Psoas muscle (tissue), 8 donors: ENCODE results near the gene SLC16A11. TPM values are rescaled to one million over a fixed set of nuclear protein-coding genes. Genes with fewer than 3 reads are reported as not detected.
"Not testable (repeated sequence)": the region's sequence is repeated elsewhere in the genome, so short reads cannot be mapped to it uniquely, and the experiment has no call there.

Experiments
- ATAC-seq, 4 donors: fragments of 200-7000 bp; cut with Tn5 transposase; one replicate each; pipeline ENCODE4 v1.9.1; 2020; ENCODE audit warnings: moderate library complexity in 3 of 4, mild to moderate bottlenecking in 2 of 4
- DNase-seq, 2 donors: peaks; one replicate each; pipeline ENCODE4 v3.0.0-alpha.2; 2020
- H3K27ac ChIP-seq: fragments of 200-600 bp; one replicate; pipeline ENCODE4 v1.8.0; 2022
- H3K27me3 ChIP-seq, 3 donors: fragments of 200-600 bp in 1 of 3; one replicate each; pipeline versions ENCODE4 v1.6.1 to v1.8.0; 2013 to 2022; ENCODE audit warnings: low read length in 2 of 3, mild to moderate bottlenecking in 2 of 3, moderate library complexity in 1 of 3; ENCODE audit not compliant: insufficient read depth in 3 of 3
- H3K36me3 ChIP-seq, 2 donors: fragments of 200-600 bp in 1 of 2; one replicate each; pipeline versions ENCODE4 v1.6.1 to v1.8.0; 2013 to 2022; ENCODE audit warnings: low read depth in 1 of 2, mild to moderate bottlenecking in 1 of 2, moderate library complexity in 1 of 2; ENCODE audit not compliant: insufficient read depth in 1 of 2
- H3K4me1 ChIP-seq: fragments of 200-600 bp; one replicate; pipeline ENCODE4 v1.8.0; 2022
- H3K4me3 ChIP-seq: fragments of 200-600 bp; one replicate; pipeline ENCODE4 v1.8.0; 2022; ENCODE audit warnings: mild to moderate bottlenecking
- H3K9me3 ChIP-seq: fragments of 200-600 bp; one replicate; pipeline ENCODE4 v1.8.0; 2022
- CTCF ChIP-seq: fragments of 200-600 bp; IDR thresholded peaks from one replicate; pipeline ENCODE4 v1.8.0; 2022; ENCODE audit warnings: antibody characterized with exemption
- WGBS, 3 donors: extraction: QIAGEN DNeasy Blood & Tissue Kit; methylation state at CpG; one replicate each; pipeline versions ENCODE4 v1.1.6 to v1.1.7; 2013; 5-methylcytosine and 5-hydroxymethylcytosine counted together
- intact Hi-C, 2 donors: fragments of 100-400 bp; cut with DNase I; formaldehyde crosslinking; loops; one replicate each; pipeline versions ENCODE4 v1.11.0 to v1.14.2; 2022
- long read RNA-seq, 2 donors: library from polyadenylated mRNA; unstranded; transcript quantifications; one replicate each; pipeline ENCODE4 v2.0.0, GENCODE V29; 2021
- polyA plus RNA-seq, 3 donors: library from polyadenylated mRNA; stranded (reverse); fragments of 200-250 nt; gene quantifications; one replicate each; pipeline ENCODE4 v1.2.3, GENCODE V29; 2013
- total RNA-seq, 4 donors: library from RNA; stranded (reverse); fragmentation: NEBNext Ultra II Directional in 2 of 4; extraction: Animal tissue kit (Norgen Biotek cat#: 25700) in 2 of 4; gene quantifications; one replicate each; pipeline versions ENCODE4 v1.2.1 to v1.2.4, GENCODE V29; 2021 to 2023
- donor health status: healthy with polysubstance abuse.
- donor health status: DM: no; HTN: no; CAD: no; lungs with moderate emphysema.
- donor health status: Bipolar disorder and iron deficiency.
- donor health status: healthy.
- donor health status: DM: yes; HTN: yes; CAD: no.
- donor health status: DM: no; HTN: no; CAD: no.
- donor health status: DM: no; HTN: no; CAD: no.
- donor health status: DM: yes; HTN: yes; CAD: no.

The SLC16A11 gene
- total RNA-seq (under 1 TPM in 2 of 4 donors, not detected in 2; 0.36 to 0.42 TPM), polyA plus RNA-seq (1 to 10 TPM in 1 of 3 donors, under 1 TPM in 2; 0.34 to 1.2 (median 0.77) TPM)
- long read RNA-seq, donor 1, result 0 reads
- long read RNA-seq, donor 2, result 0 reads

- peaks cover 21% of the 10 kb centered on the region for H3K4me1 ChIP-seq
- TF ChIP-seq CTCF, result no peak
- DNase-seq (peak; percentile 64 to 71), ATAC-seq (peak; percentile 17 to 58 (median 34))
- no peak within 1 kb of the TSS for H3K27ac ChIP-seq
- intact Hi-C loops, result no loop called here
- H3K36me3 ChIP-seq, result no peaks in the 10 kb centered on the region
- H3K9me3 ChIP-seq, result no peaks in the 10 kb centered on the region
- H3K4me3 ChIP-seq, result peak within 1 kb of the TSS; percentile 60
- H3K27me3 ChIP-seq, result peaks cover 0 to 29% (median 12%) of the 10 kb centered on the region in 3 donors
- WGBS, 3 donors, result 1 to 5% (median 2%) methylated on average over 35 to 58 of the region's 58 CpGs
Measured at GRCh38 chr17:7043497-7044198, at the start of gene SLC16A11. SLC16A11 (minus strand) TSS chr17:7044092; CDS start chr17:7043513, 579 bp downstream.

DNA sequence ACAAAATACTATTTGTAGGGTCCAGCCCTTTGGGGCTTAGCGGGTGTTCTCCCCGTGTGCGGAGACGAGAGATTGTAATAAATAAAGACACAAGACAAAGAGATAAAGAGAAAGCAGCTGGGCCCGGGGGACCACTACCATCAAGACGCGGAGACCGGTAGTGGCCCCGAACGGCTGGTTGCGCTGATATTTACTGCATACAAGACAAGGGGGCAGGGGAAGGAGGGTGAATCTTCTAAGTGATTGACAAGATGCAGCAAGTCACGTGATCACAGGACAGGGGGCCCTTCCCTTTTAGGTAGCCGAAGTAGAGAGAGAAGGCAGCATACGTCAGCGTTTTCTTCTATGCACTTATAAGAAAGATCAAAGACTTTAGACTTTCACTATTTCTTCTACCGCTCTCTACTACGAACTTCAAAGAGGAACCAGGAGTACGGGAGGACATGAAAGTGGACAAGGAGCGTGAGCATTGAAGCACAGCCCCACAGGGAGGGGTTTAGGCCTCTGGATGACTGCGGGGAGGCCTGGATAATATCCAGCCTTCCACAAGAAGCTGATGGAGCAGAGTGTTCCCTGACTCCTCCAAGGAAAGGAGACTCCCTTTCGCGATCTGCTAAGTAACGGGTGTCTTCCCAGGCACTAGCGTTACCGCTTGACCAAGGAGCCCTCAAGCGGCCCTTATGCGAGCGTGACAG lies 47.6 kb upstream of the SLC16A11 start:
- H3K4me3 ChIP-seq, ATAC-seq, DNase-seq, H3K27ac ChIP-seq, H3K36me3 ChIP-seq, intact Hi-C loops, H3K4me1 ChIP-seq, H3K9me3 ChIP-seq: not testable (repeated sequence)
- H3K27me3 ChIP-seq, result peaks cover 0 to 32% (median 2%) of the 10 kb centered on the region in 3 donors
- 39 to 62% (median 55%) methylated on average over 20 to 24 of the region's 28 CpGs for WGBS, 3 donors

- H3K4me3 ChIP-seq, intact Hi-C loops, H3K4me1 ChIP-seq, DNase-seq, ATAC-seq, H3K27ac ChIP-seq, H3K9me3 ChIP-seq, H3K36me3 ChIP-seq: not testable (repeated sequence)
- H3K27me3 ChIP-seq, result peaks cover 0 to 33% (median 0%) of the 10 kb centered on the region in 3 donors
- WGBS, 3 donors, result 87 to 90% (median 88%) methylated on average over 6 of the region's 6 CpGs
Measured at GRCh38 chr17:7089570-7089969, 45.7 kb upstream of the SLC16A11 start.

DNA sequence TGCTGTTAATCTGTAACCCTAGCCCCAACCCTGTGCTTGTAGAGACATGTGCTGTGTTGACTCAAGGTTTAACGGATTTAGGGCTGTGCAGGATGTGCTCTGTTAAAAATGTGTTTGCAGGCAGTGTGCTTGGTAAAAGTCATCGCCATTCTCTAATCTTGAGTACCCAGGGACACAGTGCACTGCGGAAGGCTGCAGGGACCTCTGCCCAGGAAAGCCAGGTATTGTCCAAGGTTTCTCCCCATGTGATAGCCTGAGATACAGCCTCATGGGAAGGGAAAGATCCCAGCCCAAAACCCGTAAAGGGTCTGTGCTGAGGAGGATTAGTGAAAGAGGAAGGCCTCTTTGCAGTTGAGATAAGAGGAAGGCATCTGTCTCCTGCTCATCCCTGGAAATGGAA lies 44.5 kb upstream of the SLC16A11 start:
- H3K4me3 ChIP-seq, H3K36me3 ChIP-seq, DNase-seq, ATAC-seq, H3K4me1 ChIP-seq, intact Hi-C loops, H3K9me3 ChIP-seq, H3K27ac ChIP-seq: not testable (repeated sequence)
- 49 to 65% (median 54%) methylated on average over 4 of the region's 4 CpGs for WGBS, 3 donors
- H3K27me3 ChIP-seq, result peaks cover 0 to 26% (median 0%) of the 10 kb centered on the region in 3 donors

DNA sequence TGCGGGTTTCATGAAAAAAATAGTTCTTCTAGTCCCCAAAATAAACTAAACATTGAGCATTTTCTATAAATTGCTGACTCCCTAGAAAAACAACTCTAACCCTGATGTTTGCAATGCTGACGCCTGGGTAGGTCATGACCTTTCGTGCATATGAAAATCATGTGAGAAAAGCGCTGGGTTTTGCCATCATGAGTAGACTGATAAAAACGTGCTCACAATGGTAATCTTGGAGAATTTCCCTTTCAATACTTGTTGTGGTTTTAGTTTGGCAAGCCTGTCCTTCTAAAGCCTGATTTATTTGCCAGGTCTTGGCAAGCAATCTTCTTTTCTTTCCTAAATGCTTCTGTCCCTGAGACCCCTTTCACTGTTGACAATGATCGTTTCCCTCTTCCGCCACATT lies 40.2 kb upstream of the SLC16A11 start:
- H3K27me3 ChIP-seq, result peaks cover 0 to 20% (median 3%) of the 10 kb centered on the region in 3 donors
- H3K4me1 ChIP-seq, result no peaks in the 10 kb centered on the region
- H3K9me3 ChIP-seq, result no peaks in the 10 kb centered on the region
- no peak for DNase-seq
- no peaks in the 10 kb centered on the region for H3K36me3 ChIP-seq
- H3K27ac ChIP-seq, result no peak overlapping the region
- H3K4me3 ChIP-seq, result no peak overlapping the region
- TF ChIP-seq CTCF, result no peak
- 38 to 42% (median 40%) methylated on average over 7 of the region's 7 CpGs for WGBS, 3 donors
- ATAC-seq, result no peak
- intact Hi-C loops, result no loop called here

DNA sequence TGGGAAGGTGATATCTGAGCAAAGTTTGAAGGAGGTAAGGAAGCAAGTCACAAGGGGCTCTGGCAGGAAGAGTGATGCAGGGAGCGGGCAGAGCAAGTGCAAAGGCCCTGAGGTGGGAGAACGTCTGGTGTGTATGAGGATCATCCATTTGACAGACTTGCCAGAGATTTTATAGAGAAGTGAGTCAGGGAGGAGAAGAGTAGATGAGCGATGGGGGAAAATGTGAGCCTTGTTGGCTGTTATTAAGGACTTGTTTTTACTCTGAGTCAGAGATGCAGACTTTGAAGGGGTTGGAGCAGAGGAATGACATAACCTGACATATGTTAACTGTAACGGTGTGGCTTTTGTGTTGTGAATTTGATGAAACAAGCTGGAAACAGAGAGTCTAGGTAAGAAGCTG lies 39.7 kb upstream of the SLC16A11 start:
- TF ChIP-seq CTCF, result no peak
- 81 to 83% (median 82%) methylated on average over 4 of the region's 4 CpGs for WGBS, 3 donors
- no peak overlapping the region for H3K4me3 ChIP-seq
- H3K9me3 ChIP-seq, result no peaks in the 10 kb centered on the region
- DNase-seq (no peak), ATAC-seq (no peak)
- H3K4me1 ChIP-seq, result no peaks in the 10 kb centered on the region
- H3K27ac ChIP-seq, result no peak overlapping the region
- peaks cover 0 to 20% (median 3%) of the 10 kb centered on the region in 3 donors for H3K27me3 ChIP-seq
- intact Hi-C loops, result no loop called here
- H3K36me3 ChIP-seq, result no peaks in the 10 kb centered on the region
